IMR-90 (cell line): ENCODE data around the gene JADE3. TPM values are rescaled to one million over a fixed set of nuclear protein-coding genes. Genes with fewer than 3 reads are reported as not detected.

ENCODE experiments used
- ATAC-seq: fragments of 200-7000 bp; cut with Tn5 transposase; 2 replicates; pipeline ENCODE4 v1.9.1; 2020; ENCODE audit warnings: low read depth, mild to moderate bottlenecking, moderate library complexity
- BruUV-seq: library from RNA; stranded (reverse); fragments of 400-500 nt; replicated peaks from 2 replicates; lab custom pipeline; 2021; lab: Mats Ljungman, UMichigan
- CTCF ChIA-PET: fragments of 300-600 bp; formaldehyde crosslinking; extraction: SDS; loops from one replicate; lab custom pipeline; 2021; ENCODE audit warnings: antibody characterized with exemption; lab: Yijun Ruan, JAX
- POLR2A ChIA-PET: fragments of 300-600 bp; sonication (Branson Sonifier 250); formaldehyde crosslinking; loops from one replicate; lab custom pipeline; 2022; ENCODE audit warnings: antibody characterized with exemption; ENCODE audit not compliant: unreplicated experiment; lab: Charles Lee
- DNase-seq: peaks from one replicate; pipeline ENCODE4 v3.0.0; 2013
- H2AFZ ChIP-seq: replicated peaks from 2 replicates; pipeline ENCODE3; 2013; ENCODE audit warnings: low read length, mild to moderate bottlenecking; ENCODE audit not compliant: poor library complexity
- H2AK5ac ChIP-seq: 2 replicates; pipeline ENCODE4 v1.6.1; 2013; ENCODE audit warnings: low read depth, low read length, inconsistent platforms
- H2AK9ac ChIP-seq: replicated peaks from 2 replicates; pipeline ENCODE3; 2013; ENCODE audit warnings: mild to moderate bottlenecking, low read depth, low read length, moderate library complexity; ENCODE audit not compliant: poor library complexity
- H2BK120ac ChIP-seq: 2 replicates; pipeline ENCODE4 v1.6.1; 2013; ENCODE audit warnings: low read depth, low read length, inconsistent platforms
- H2BK15ac ChIP-seq: 3 replicates; pipeline ENCODE4 v1.6.1; 2013; ENCODE audit warnings: low read depth, low read length, inconsistent platforms
- H2BK20ac ChIP-seq: 2 replicates; pipeline ENCODE4 v1.6.1; 2013; ENCODE audit warnings: low read depth, mild to moderate bottlenecking, inconsistent platforms, low read length, moderate library complexity
- H2BK5ac ChIP-seq: 2 replicates; pipeline ENCODE4 v1.6.1; 2013; ENCODE audit warnings: mild to moderate bottlenecking, low read depth, low read length, inconsistent platforms; ENCODE audit not compliant: poor library complexity, severe bottlenecking
- H3K14ac ChIP-seq: replicated peaks from 2 replicates; pipeline ENCODE4 v1.6.1; 2013; ENCODE audit warnings: low read depth, low read length, inconsistent platforms
- H3K18ac ChIP-seq: 2 replicates; pipeline ENCODE4 v1.6.1; 2013; ENCODE audit warnings: low read depth, low read length, control low read depth
- H3K23ac ChIP-seq: 2 replicates; pipeline ENCODE4 v1.6.1; 2013; ENCODE audit warnings: low read depth, low read length, inconsistent platforms
- H3K27ac ChIP-seq: 2 replicates; pipeline ENCODE4 v1.5.1; 2013; ENCODE audit warnings: mild to moderate bottlenecking, control low read depth, low read length; ENCODE audit not compliant: insufficient read depth
- H3K27me3 ChIP-seq: 2 replicates; pipeline ENCODE4 v1.6.1; 2013; ENCODE audit warnings: low read length; ENCODE audit not compliant: control insufficient read depth, insufficient read depth
- H3K36me3 ChIP-seq: 2 replicates; pipeline ENCODE4 v1.6.1; 2013; ENCODE audit warnings: low read length, mixed read lengths; ENCODE audit not compliant: control insufficient read depth, insufficient read depth
- H3K4ac ChIP-seq: 2 replicates; pipeline ENCODE4 v1.6.1; 2013; ENCODE audit warnings: low read depth, low read length, inconsistent platforms
- H3K4me1 ChIP-seq: 2 replicates; pipeline ENCODE4 v1.6.1; 2013; ENCODE audit warnings: low read length, mixed read lengths; ENCODE audit not compliant: control insufficient read depth, insufficient read depth
- H3K4me2 ChIP-seq: 2 replicates; pipeline ENCODE4 v1.6.1; 2013; ENCODE audit warnings: low read depth, mild to moderate bottlenecking, control low read depth, low read length, moderate library complexity
- H3K4me3 ChIP-seq: 2 replicates; pipeline ENCODE4 v1.5.1; 2013; ENCODE audit warnings: low read depth, mild to moderate bottlenecking, control low read depth, low read length, moderate library complexity; ENCODE audit not compliant: insufficient read depth
- H3K56ac ChIP-seq: 2 replicates; pipeline ENCODE4 v1.6.1; 2013; ENCODE audit warnings: low read length, inconsistent platforms; ENCODE audit not compliant: insufficient read depth; ENCODE audit errors: extremely low read depth
- H3K79me1 ChIP-seq, 2 experiments: 2 replicates each; pipeline ENCODE4 v1.6.1; 2013; ENCODE audit warnings: low read length in 2 of 2, inconsistent platforms in 1 of 2, low read depth in 1 of 2
- H3K9ac ChIP-seq: 2 replicates; pipeline ENCODE4 v1.6.1; 2013; ENCODE audit warnings: low read depth, low read length, control low read depth
- H3K9me1 ChIP-seq: 2 replicates; pipeline ENCODE4 v1.6.1; 2013; ENCODE audit warnings: low read length, inconsistent platforms; ENCODE audit not compliant: insufficient read depth
- H3K9me3 ChIP-seq: 2 replicates; pipeline ENCODE4 v1.6.1; 2013; ENCODE audit warnings: low read length; ENCODE audit not compliant: control insufficient read depth, insufficient read depth
- H4K20me1 ChIP-seq: 2 replicates; pipeline ENCODE4 v1.6.1; 2013; ENCODE audit warnings: low read length, inconsistent platforms; ENCODE audit not compliant: insufficient read depth
- H4K5ac ChIP-seq: 2 replicates; pipeline ENCODE4 v1.6.1; 2013; ENCODE audit warnings: mild to moderate bottlenecking, low read depth, low read length, control low read depth
- H4K8ac ChIP-seq, 2 experiments: 2 replicates each; pipeline ENCODE4 v1.6.1; 2013; ENCODE audit warnings: low read depth in 2 of 2, low read length in 2 of 2, control low read depth in 1 of 2, inconsistent platforms in 1 of 2
- H4K91ac ChIP-seq: 2 replicates; pipeline ENCODE4 v1.6.1; 2013; ENCODE audit warnings: low read depth, low read length, inconsistent platforms; ENCODE audit not compliant: insufficient read depth
- BHLHE40 ChIP-seq: fragments of 150-350 bp; IDR thresholded peaks from 2 replicates; pipeline ENCODE4 v1.6.1; 2016; ENCODE audit warnings: mild to moderate bottlenecking, low read depth, low read length
- CHD1 ChIP-seq: IDR thresholded peaks from 2 replicates; pipeline ENCODE4 v1.6.1; 2012; ENCODE audit warnings: low read depth, low read length, improper control_type of control experiment
- NFE2L2 ChIP-seq: fragments of 150-350 bp; IDR thresholded peaks from 2 replicates; pipeline ENCODE4 v1.6.1; 2016; ENCODE audit warnings: low read depth, mild to moderate bottlenecking, low read length
- WGBS, 2 experiments: methylation state at CpG; one replicate each; pipeline versions ENCODE4 v1.1.5 to v1.1.7; 2013; ENCODE audit warnings: missing lambda C conversion rate in 2 of 2; ENCODE audit not compliant: insufficient read length in 1 of 2; ENCODE audit errors: extremely low coverage in 2 of 2; 5-methylcytosine and 5-hydroxymethylcytosine counted together
- dilution Hi-C: fragments of 300-500 bp; cut with HindIII; formaldehyde crosslinking; loops from one replicate; pipeline ENCODE4 v1.14.3; 2018; ENCODE audit warnings: low sequenced_read_pairs; ENCODE audit not compliant: unreplicated experiment
- in situ Hi-C: fragments of 300-500 bp; cut with MboI; formaldehyde crosslinking; loops from 3 replicates; pipeline ENCODE4 v1.14.3; 2019; ENCODE audit warnings: low sequenced_read_pairs, inconsistent platforms, mixed read lengths
- intact Hi-C: fragments of 100-400 bp; cut with micrococcal nuclease; formaldehyde crosslinking; loops from 2 replicates; pipeline ENCODE4 v1.10.0; 2022
- polyA plus RNA-seq, 3 experiments: library from polyadenylated mRNA; depleted of rRNA; stranded (reverse); fragments of >200 nt; gene quantifications; 2 replicates each; pipeline ENCODE4 v1.2.3, GENCODE V29; 2012; ENCODE audit warnings: low replicate concordance in 1 of 3
- total RNA-seq: library from RNA; depleted of rRNA; stranded (reverse); fragments of >200 nt; gene quantifications from 2 replicates; pipeline ENCODE4 v1.2.3, GENCODE V29; 2012

The JADE3 gene
- total and polyA plus RNA-seq, 2 of the 4 experiments (the other 2 are of a cell fraction): 2.1 to 4.7 TPM

- Histone ChIP-seq H3K9me1 (no peaks in the 10 kb centered on the region), H3K4me2 (no peak overlapping the region)
Measured at GRCh38 chrX:46916273-46916672, 4.1 kb downstream of the JADE3 start.

More at GRCh38 chrX:46916273-46916672, 4.1 kb downstream of the JADE3 start:
- Histone ChIP-seq H3K79me1 (peaks cover 19 to 26% of the 10 kb centered on the region in 2 experiments; a peak in 3 of 4 replicates), H3K27ac (no peak overlapping the region), H4K20me1 (peaks cover 19% of the 10 kb centered on the region), H3K36me3 (no peaks in the 10 kb centered on the region), H3K56ac (no peak overlapping the region), H3K9me3 (peaks cover 3% of the 10 kb centered on the region; the same call in 1 of the 2 replicates), H3K9ac (no peak overlapping the region), H2AFZ (no peak overlapping the region), H4K5ac (no peak overlapping the region), H4K91ac (no peak overlapping the region), H3K4me1 (no peaks in the 10 kb centered on the region), H2AK9ac (no peak overlapping the region), H2AK5ac (no peak overlapping the region), H3K14ac (no peak overlapping the region), H2BK120ac (no peak overlapping the region), H3K27me3 (peaks cover 6% of the 10 kb centered on the region; the same call in 1 of the 2 replicates), H2BK5ac (no peak overlapping the region), H4K8ac (no peak overlapping the region), H3K4me3 (no peak overlapping the region), H2BK15ac (no peak overlapping the region), H3K23ac (no peak overlapping the region), H2BK20ac (no peak overlapping the region), H3K18ac (no peak overlapping the region), H3K4ac (no peak overlapping the region)
- WGBS, 2 experiments: no CpG with 5 or more reads among the region's 2 CpGs
- CTCF ChIA-PET: no interaction called here
- no TSS peak for BruUV-seq
- no peak for DNase-seq
- intact Hi-C loops (loop anchor here (10.0 kb wide), 1 partner anchor 161 kb away; the partner anchor contains the start of gene SLC9A7), in situ Hi-C loops (no loop called here), dilution Hi-C loops (no loop called here)
- TF ChIP-seq NFE2L2 (no peak), BHLHE40 (no peak), CHD1 (no peak)
- no peak for ATAC-seq
- POLR2A ChIA-PET: no interaction called here
